GM21381 (cell line): ENCODE measurements around the gene GSTM1.
A peak's percentile ranks its signal among the peaks of the same experiment; 100 is the strongest.

Source experiments
- ATAC-seq: cut with Tn5 transposase; IDR thresholded peaks from one replicate; pipeline ENCODE4 v1.9.1; 2021; ENCODE audit warnings: mild to moderate bottlenecking, moderate library complexity; ENCODE audit not compliant: unreplicated experiment

The GSTM1 gene

GRCh38 chr1:109726007-109726406 is 38.4 kb downstream of the GSTM1 start:
- no peak for ATAC-seq

- no peak for ATAC-seq
These were observed 39.2 kb downstream of the GSTM1 start for GRCh38 chr1:109726728-109727373.

GRCh38 chr1:109728870-109729269 is 41.3 kb downstream of the GSTM1 start:
- ATAC-seq: no peak

GRCh38 chr1:109730666-109731065 is 43.0 kb downstream of the GSTM1 start:
- ATAC-seq: no peak

- ATAC-seq: no peak
These were observed 44.8 kb downstream of the GSTM1 start for GRCh38 chr1:109732390-109732881.

- no peak for ATAC-seq
These were observed 45.7 kb downstream of the GSTM1 start for GRCh38 chr1:109733236-109733870.

GRCh38 chr1:109739738-109740614 is 52.4 kb downstream of the GSTM1 start:
- ATAC-seq: peak; percentile 89

GRCh38 chr1:109740615-109741373 is 53.2 kb downstream of the GSTM1 start, which contains the start of gene GSTM3:
Gene GSTM3 (minus strand): TSS chr1:109741038. CDS start chr1:109740287, 751 bp downstream.
- ATAC-seq: no peak
